ENCODE measurements around the gene NRG2. TPM values are rescaled to one million over a fixed set of nuclear protein-coding genes. Genes with fewer than 3 reads are reported as not detected.

The NRG2 gene
- total and polyA plus RNA-seq, 2 of the 4 experiments (the other 2 are of a cell fraction): 0.18 TPM; not detected in 1

DNA sequence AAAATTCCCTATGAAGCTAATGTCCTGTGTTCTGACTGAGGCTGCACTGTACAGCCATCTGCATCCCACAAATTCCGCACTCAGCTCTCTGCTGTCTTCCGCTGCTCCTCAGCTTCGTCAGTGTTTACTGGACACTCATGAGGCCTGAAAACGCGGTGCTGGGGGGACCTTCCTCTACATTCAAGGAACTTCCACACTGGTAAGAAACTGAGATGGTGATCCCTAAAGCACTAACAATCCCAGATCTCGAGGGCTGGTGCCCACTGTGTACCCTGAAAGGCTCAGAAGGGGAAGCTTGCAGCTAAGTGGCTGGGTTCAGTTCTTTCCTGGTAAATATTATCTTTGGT is 117.9 kb downstream of the NRG2 start:
- Histone ChIP-seq H2BK20ac (ENCODE audit: low read depth, low read length) (no peak overlapping the region), H2BK120ac (ENCODE audit: low read depth, low read length) (no peak overlapping the region), H3K27ac (ENCODE audit: insufficient read depth, low read length) (no peak overlapping the region), H3K14ac (replicated peaks; ENCODE audit: low read depth, low read length) (no peak overlapping the region), H2AFZ (replicated peaks; ENCODE audit: low read length, poor library complexity) (no peak overlapping the region), H3K4ac (ENCODE audit: low read depth, low read length) (no peak overlapping the region), H3K4me3 (ENCODE audit: insufficient read depth, low read depth, low read length) (no peak overlapping the region), H3K36me3 (ENCODE audit: control insufficient read depth, insufficient read depth, low read length) (no peaks in the 10 kb centered on the region), H3K9me3 (ENCODE audit: control insufficient read depth, insufficient read depth, low read length) (no peaks in the 10 kb centered on the region), H2AK5ac (ENCODE audit: low read depth, low read length) (no peak overlapping the region), H4K5ac (ENCODE audit: low read depth, low read length) (no peak overlapping the region), H2BK15ac (ENCODE audit: low read depth, low read length) (no peak overlapping the region), H3K4me2 (ENCODE audit: low read depth, low read length) (no peak overlapping the region), H3K18ac (ENCODE audit: low read depth, low read length) (no peak overlapping the region), H4K8ac (ENCODE audit: low read depth in 2 of 2, low read length in 2 of 2) (no peak overlapping the region), H2BK5ac (ENCODE audit: low read depth, low read length, poor library complexity, severe bottlenecking) (no peak overlapping the region), H4K20me1 (ENCODE audit: insufficient read depth, low read length) (no peaks in the 10 kb centered on the region), H3K23ac (ENCODE audit: low read depth, low read length) (no peak overlapping the region), H3K4me1 (ENCODE audit: control insufficient read depth, insufficient read depth, low read length) (no peaks in the 10 kb centered on the region), H4K91ac (ENCODE audit: insufficient read depth, low read depth, low read length) (no peak overlapping the region), H3K79me1 (ENCODE audit: low read depth in 1 of 2, low read length in 2 of 2) (no peaks in the 10 kb centered on the region), H3K27me3 (ENCODE audit: control insufficient read depth, insufficient read depth, low read length) (peaks cover 24% of the 10 kb centered on the region), H3K56ac (ENCODE audit: extremely low read depth, insufficient read depth, low read length) (no peak overlapping the region), H3K9ac (ENCODE audit: low read depth, low read length) (no peak overlapping the region), H3K9me1 (ENCODE audit: insufficient read depth, low read length) (no peaks in the 10 kb centered on the region), H2AK9ac (replicated peaks; ENCODE audit: low read depth, low read length, poor library complexity) (no peak overlapping the region)
- BruUV-seq (replicated peaks): no TSS peak
- TF ChIP-seq ELK1 (IDR thresholded peaks at IDR 0.05; ENCODE audit: borderline replicate concordance, low read depth, low read length) (no peak), NFE2L2 (IDR thresholded peaks at IDR 0.05; ENCODE audit: low read depth, low read length) (no peak), RCOR1 (IDR thresholded peaks at IDR 0.05; ENCODE audit: insufficient replicate concordance, low read length) (no peak), MAFK (IDR thresholded peaks at IDR 0.05; ENCODE audit: low read depth, low read length) (no peak), MAZ (IDR thresholded peaks at IDR 0.05; ENCODE audit: borderline replicate concordance, low read depth, low read length) (no peak), RFX5 (IDR thresholded peaks at IDR 0.05; ENCODE audit: low read depth, low read length) (no peak), RAD21 (IDR thresholded peaks at IDR 0.05; ENCODE audit: low read length) (no peak), MXI1 (IDR thresholded peaks at IDR 0.05; ENCODE audit: borderline replicate concordance, low read depth, low read length) (no peak)
- in situ Hi-C loops (cut with MboI; ENCODE audit: low sequenced_read_pairs): no loop called here
- dilution Hi-C loops (cut with HindIII; ENCODE audit: low sequenced_read_pairs, unreplicated experiment): no loop called here
- ChIA-PET CTCF (no interaction called here), POLR2A (ENCODE audit: unreplicated experiment) (no interaction called here)
- ATAC-seq (ENCODE audit: low read depth): no peak
- intact Hi-C loops (cut with micrococcal nuclease): no loop called here
- no peak for DNase-seq
- no CpG with 5 or more reads among the region's 6 CpGs for WGBS, 2 experiments (ENCODE audit: extremely low coverage in 2 of 2, insufficient read length in 1 of 2)

All from IMR-90 (cell line).